Gastrocnemius medialis (tissue), 4 donors: ENCODE data around the gene PLSCR1. TPM values are rescaled to one million over a fixed set of nuclear protein-coding genes. Genes with fewer than 3 reads are reported as not detected.
A peak's percentile ranks its signal among the peaks of the same experiment; 100 is the strongest.

ENCODE experiments used
- ATAC-seq, 2 donors: fragments of 150-250 bp; one replicate each; pipeline ENCODE4 v1.9.1; 2016
- DNase-seq, 2 donors: peaks; one replicate each; pipeline ENCODE4 v3.0.0-alpha.2; 2019
- H3K27ac ChIP-seq, 4 donors: fragments of 200-600 bp; sonication (generic); 1 replicate in 1 of 4; 2 replicates in 3 of 4; pipeline ENCODE4 v1.5.1; 2016 to 2018; ENCODE audit warnings: mild to moderate bottlenecking in 2 of 4, moderate library complexity in 1 of 4
- H3K27me3 ChIP-seq, 3 donors: fragments of 200-600 bp; sonication (generic) in 2 of 3; 1 replicate in 1 of 3; 2 replicates in 2 of 3; pipeline versions ENCODE4 v1.5.1 to v1.6.0; 2016 to 2019; ENCODE audit warnings: mild to moderate bottlenecking in 1 of 3, moderate library complexity in 1 of 3
- H3K36me3 ChIP-seq, 2 donors: fragments of 200-600 bp; sonication (generic) in 1 of 2; one replicate each; pipeline ENCODE4 v1.5.1; 2017 to 2018
- H3K4me1 ChIP-seq, 2 donors: fragments of 200-600 bp; sonication (generic) in 1 of 2; one replicate each; pipeline ENCODE4 v1.5.1; 2016 to 2017; ENCODE audit warnings: mild to moderate bottlenecking in 2 of 2
- H3K4me3 ChIP-seq, 4 donors: fragments of 200-600 bp; sonication (generic) in 3 of 4; 1 replicate in 1 of 4; 2 replicates in 3 of 4; pipeline ENCODE4 v1.5.1; 2016 to 2019; ENCODE audit warnings: mild to moderate bottlenecking in 2 of 4
- H3K9me3 ChIP-seq, 3 donors: fragments of 200-600 bp; sonication (generic) in 2 of 3; 1 replicate in 1 of 3; 2 replicates in 2 of 3; pipeline ENCODE4 v1.5.1; 2016 to 2019
- POLR2A ChIP-seq, 2 donors: fragments of 450-650 bp; IDR thresholded peaks; one replicate each; pipeline ENCODE4 v1.6.1; 2017; ENCODE audit warnings: antibody characterized with exemption in 2 of 2, mild to moderate bottlenecking in 2 of 2, moderate library complexity in 2 of 2
- in situ Hi-C, 4 donors: fragments of 200-750 bp; cut with MboI; loops; one replicate each; pipeline versions ENCODE4 v1.15.0 to v1.8.0; 2017; ENCODE audit warnings: low sequenced_read_pairs in 4 of 4
- intact Hi-C: fragments of 100-400 bp; cut with DNase I; formaldehyde crosslinking; loops from one replicate; pipeline ENCODE4 v1.15.1; 2023; ENCODE audit warnings: low total_unique reads
- total RNA-seq, 4 donors: library from RNA; depleted of rRNA; stranded (reverse); fragments of >200 nt; gene quantifications; one replicate each; pipeline versions ENCODE4 v1.1.0 to v1.2.3, GENCODE V29; 2016
- TF ChIP-seq, protein P1 (sequence below), 5 experiments: fragments of 450-650 bp in 3 of 5; fragments of 200-600 bp in 2 of 5; sonication (generic) in 2 of 5; IDR thresholded peaks in 4 of 5; conservative IDR thresholded peaks in 1 of 5; 1 replicate in 4 of 5; 2 replicates in 1 of 5; pipeline ENCODE4 v1.5.1; 2016 to 2019; ENCODE audit warnings: antibody characterized with exemption in 5 of 5, mild to moderate bottlenecking in 3 of 5, moderate library complexity in 3 of 5

Gene PLSCR1
- total RNA-seq, 4 donors from 2014 or later = 12.0 to 28.5 (median 18.2) TPM

DNA sequence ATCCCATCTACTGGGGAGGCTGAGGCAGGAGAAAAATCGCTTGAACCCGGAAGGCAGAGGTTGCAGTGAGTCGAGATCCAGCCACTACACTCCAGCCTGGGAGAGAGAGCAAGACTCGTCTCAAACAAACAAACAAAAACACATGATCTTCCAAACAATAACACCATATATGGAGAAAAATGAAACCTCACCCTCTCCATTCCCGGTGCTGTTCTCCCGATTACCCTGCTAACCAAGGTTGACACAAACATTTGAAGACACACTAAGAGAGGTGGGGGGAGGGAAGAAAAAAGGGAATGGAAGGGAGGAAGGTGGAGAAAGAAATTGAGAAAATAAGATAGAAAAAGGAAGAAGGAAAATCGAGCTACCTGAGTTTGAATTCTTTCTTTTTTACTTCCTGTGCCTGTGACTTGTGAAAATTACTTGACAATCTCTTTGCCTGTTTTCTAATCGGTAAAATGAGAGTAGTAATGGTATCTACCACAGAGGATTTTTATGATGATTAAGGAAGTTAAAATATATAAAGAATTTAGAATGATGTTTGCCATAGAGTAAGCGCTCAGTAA is 73.9 kb downstream of the PLSCR1 start:
- no peaks in the 10 kb centered on the region for H3K36me3 ChIP-seq
- no peak overlapping the region for H3K27ac ChIP-seq
- H3K4me3 ChIP-seq = no peak overlapping the region
- H3K9me3 ChIP-seq = no peaks in the 10 kb centered on the region
- peaks cover 0 to 7% (median 2%) of the 10 kb centered on the region in 3 donors for H3K27me3 ChIP-seq
- in situ Hi-C loops (no loop called here), intact Hi-C loops (no loop called here)
- DNase-seq (no peak), ATAC-seq (no peak)
- TF ChIP-seq, protein P1, sequence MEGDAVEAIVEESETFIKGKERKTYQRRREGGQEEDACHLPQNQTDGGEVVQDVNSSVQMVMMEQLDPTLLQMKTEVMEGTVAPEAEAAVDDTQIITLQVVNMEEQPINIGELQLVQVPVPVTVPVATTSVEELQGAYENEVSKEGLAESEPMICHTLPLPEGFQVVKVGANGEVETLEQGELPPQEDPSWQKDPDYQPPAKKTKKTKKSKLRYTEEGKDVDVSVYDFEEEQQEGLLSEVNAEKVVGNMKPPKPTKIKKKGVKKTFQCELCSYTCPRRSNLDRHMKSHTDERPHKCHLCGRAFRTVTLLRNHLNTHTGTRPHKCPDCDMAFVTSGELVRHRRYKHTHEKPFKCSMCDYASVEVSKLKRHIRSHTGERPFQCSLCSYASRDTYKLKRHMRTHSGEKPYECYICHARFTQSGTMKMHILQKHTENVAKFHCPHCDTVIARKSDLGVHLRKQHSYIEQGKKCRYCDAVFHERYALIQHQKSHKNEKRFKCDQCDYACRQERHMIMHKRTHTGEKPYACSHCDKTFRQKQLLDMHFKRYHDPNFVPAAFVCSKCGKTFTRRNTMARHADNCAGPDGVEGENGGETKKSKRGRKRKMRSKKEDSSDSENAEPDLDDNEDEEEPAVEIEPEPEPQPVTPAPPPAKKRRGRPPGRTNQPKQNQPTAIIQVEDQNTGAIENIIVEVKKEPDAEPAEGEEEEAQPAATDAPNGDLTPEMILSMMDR (IDR thresholded peaks at IDR 0.05 in 4 of 5, conservative IDR thresholded peaks at IDR 0.05 in 1 of 5) = no peak
- TF ChIP-seq POLR2A (IDR thresholded peaks at IDR 0.05) = no peak
- no peaks in the 10 kb centered on the region for H3K4me1 ChIP-seq

DNA sequence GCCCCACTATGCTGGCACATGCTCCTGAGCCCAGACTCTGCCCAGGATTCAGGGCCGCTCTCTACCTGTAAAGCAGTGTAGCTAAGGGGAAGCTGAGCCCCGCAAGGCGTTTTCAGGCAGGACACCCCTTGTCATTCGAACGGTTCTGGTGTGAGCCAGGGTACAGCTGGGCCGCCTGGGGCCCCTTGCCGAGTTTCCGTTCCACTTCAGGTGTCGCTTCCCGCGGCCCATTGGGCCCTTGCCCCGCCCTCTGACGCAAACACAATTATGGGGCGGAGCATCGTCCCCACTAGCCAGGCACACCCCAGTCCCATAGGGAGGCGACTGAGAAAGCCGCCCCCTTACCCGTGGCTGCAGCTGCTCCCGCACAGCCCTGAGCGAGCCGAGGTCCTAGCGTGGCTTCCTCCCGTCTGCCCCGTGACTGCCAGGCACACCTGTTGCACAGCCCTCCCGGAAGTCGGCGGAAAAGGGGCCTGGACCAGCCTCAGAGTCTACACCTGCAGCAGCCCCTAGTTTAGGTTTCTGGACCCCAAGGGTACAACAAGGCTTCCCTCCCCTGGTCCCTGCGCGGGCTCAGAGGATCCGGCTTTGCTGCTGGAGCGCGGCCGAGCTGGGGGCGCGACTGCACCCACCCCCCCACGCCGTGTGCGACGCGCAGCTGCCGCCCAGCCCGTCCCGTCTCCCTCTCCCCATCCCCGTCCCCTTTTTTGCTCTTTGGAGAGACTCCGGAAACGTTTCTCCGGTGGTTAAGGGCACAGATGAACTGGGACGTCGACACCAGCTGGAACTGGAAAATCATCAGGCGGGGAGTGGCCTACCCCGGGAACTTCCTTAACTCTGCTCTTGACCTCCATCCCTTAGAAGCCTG is 75.0 kb downstream of the PLSCR1 start, which contains the start of gene PLSCR2:
Gene PLSCR2, minus strand, starts transcription at position 412 of the 868 bp plus-strand sequence. CDS start 9,657 bp downstream, outside the sequence.
- TF ChIP-seq POLR2A (IDR thresholded peaks at IDR 0.05) = peak in 1 of 2 donors; percentile 28
- TF ChIP-seq, protein P1 (IDR thresholded peaks at IDR 0.05 in 4 of 5, conservative IDR thresholded peaks at IDR 0.05 in 1 of 5) = no peak
- H3K4me1 ChIP-seq = no peaks in the 10 kb centered on the region
- in situ Hi-C loops = no loop called here

DNA sequence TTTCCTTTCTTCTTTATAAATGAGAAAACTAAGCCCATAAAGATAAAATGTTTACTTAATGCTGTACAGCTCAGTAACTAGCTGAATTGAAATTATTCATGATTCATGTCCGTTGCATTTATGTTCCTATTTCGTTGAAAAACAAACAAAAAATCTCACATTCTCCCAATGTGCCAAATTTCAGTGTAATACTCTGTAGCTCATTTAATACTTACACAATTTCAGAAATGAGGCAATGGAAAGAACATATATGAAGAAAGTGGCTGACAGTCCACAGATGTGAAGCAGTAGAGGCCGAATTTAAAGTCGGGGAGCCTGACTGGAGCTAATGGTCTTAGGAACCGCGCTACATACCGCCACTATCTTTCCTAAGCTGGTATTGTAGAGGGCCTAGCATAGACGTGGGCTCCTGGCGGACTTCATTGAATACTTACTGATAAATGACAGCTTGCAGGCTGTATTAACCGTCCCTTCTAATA is 75.7 kb downstream of the PLSCR1 start:
- ATAC-seq (no peak), DNase-seq (no peak)
- no peak for TF ChIP-seq POLR2A (IDR thresholded peaks at IDR 0.05)
- TF ChIP-seq, protein P1 (IDR thresholded peaks at IDR 0.05 in 4 of 5, conservative IDR thresholded peaks at IDR 0.05 in 1 of 5) = no peak
- no peaks in the 10 kb centered on the region for H3K36me3 ChIP-seq
- H3K27me3 ChIP-seq = peaks cover 0 to 7% (median 2%) of the 10 kb centered on the region in 3 donors
- in situ Hi-C loops (no loop called here), intact Hi-C loops (no loop called here)
- H3K4me1 ChIP-seq = no peaks in the 10 kb centered on the region
- H3K27ac ChIP-seq = peak overlapping the region in 3 of 4 donors; percentile 23 to 59 (median 54)
- no peaks in the 10 kb centered on the region for H3K9me3 ChIP-seq
- peak overlapping the region in 1 of 4 donors; percentile 59 for H3K4me3 ChIP-seq

More for the DNA sequence above, 75.0 kb downstream of the PLSCR1 start, which contains the start of gene PLSCR2:
- ATAC-seq (peak; percentile 22 to 39), DNase-seq (peak in 1 of 2 donors; percentile 35)
- peak within 1 kb of the TSS; percentile 55 to 63 (median 58) for H3K4me3 ChIP-seq
- peak within 1 kb of the TSS; percentile 31 to 59 (median 44) for H3K27ac ChIP-seq
- intact Hi-C loops = no loop called here
- peaks cover 0 to 7% (median 2%) of the 10 kb centered on the region in 3 donors for H3K27me3 ChIP-seq
- H3K36me3 ChIP-seq = no peaks in the 10 kb centered on the region
- H3K9me3 ChIP-seq = no peaks in the 10 kb centered on the region

DNA sequence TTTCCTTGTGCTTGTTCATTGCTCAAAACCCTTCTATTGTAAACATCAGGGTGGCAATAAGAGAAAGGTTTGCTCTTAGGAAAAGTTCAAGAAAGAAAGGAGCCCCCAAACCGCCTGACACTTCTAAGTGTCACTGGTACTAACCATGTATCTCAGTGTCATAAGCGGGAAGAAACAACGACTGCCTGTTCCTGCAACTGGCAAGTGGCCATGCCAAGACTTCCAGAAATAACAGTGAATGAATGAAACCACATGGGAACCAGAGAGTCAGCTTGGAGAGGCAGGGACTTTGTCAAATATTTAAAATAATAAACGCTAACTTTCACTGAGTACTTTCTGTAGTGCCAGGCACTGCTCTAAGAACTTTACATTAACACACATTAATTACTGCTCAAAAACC is 76.2 kb downstream of the PLSCR1 start:
- Histone ChIP-seq H3K4me1 (no peaks in the 10 kb centered on the region), H3K36me3 (no peaks in the 10 kb centered on the region), H3K27me3 (peaks cover 0 to 7% (median 2%) of the 10 kb centered on the region in 3 donors), H3K9me3 (no peaks in the 10 kb centered on the region), H3K4me3 (no peak overlapping the region), H3K27ac (peak overlapping the region in 1 of 4 donors; percentile 59)
- DNase-seq (no peak), ATAC-seq (no peak)
- in situ Hi-C loops (no loop called here), intact Hi-C loops (no loop called here)
- TF ChIP-seq, protein P1 (IDR thresholded peaks at IDR 0.05 in 4 of 5, conservative IDR thresholded peaks at IDR 0.05 in 1 of 5) = no peak
- TF ChIP-seq POLR2A (IDR thresholded peaks at IDR 0.05) = no peak
